Measurements from ENCODE around the gene TMEM69.

GRCh38 chr1:45684402-45684801 is 3.6 kb upstream of the TMEM69 start:
- TF ChIP-seq CTCF (IDR thresholded peaks at IDR 0.05): no peak
- TF ChIP-seq POLR2A (IDR thresholded peaks at IDR 0.05): no peak

Measured in esophagus squamous epithelium (tissue), 4 donors.